ENCODE results near the gene CATSPERD. TPM values are rescaled to one million over a fixed set of nuclear protein-coding genes. Genes with fewer than 3 reads are reported as not detected.
"Not testable (repeated sequence)": the region's sequence is repeated elsewhere in the genome, so short reads cannot be mapped to it uniquely, and the experiment has no call there.

CATSPERD gene
- polyA plus RNA-seq, 3 donors = not detected

GRCh38 chr19:5743630-5744029 is 23.2 kb downstream of the CATSPERD start:
- no peak overlapping the region for H3K27ac ChIP-seq (ENCODE audit: low read depth in 1 of 2, low read length in 2 of 2)
- no peak overlapping the region for H3K4me3 ChIP-seq (replicated peaks in 1 of 3; ENCODE audit: low read depth in 2 of 3, low read length in 3 of 3)
- Mint-ChIP-seq H3K27me3 (ENCODE audit: low read depth in 3 of 3) (peaks cover 2 to 6% (median 4%) of the 10 kb centered on the region in 3 donors), H3K9me3 (peaks cover 0 to 6% (median 0%) of the 10 kb centered on the region in 7 donors), H3K4me3 (no peak overlapping the region), H3K4me1 (no peaks in the 10 kb centered on the region), H3K36me3 (no peaks in the 10 kb centered on the region), H3K27ac (peak overlapping the region in 1 of 7 donors; percentile 52)
- no peak for DNase-seq
- H3K4me2 ChIP-seq (replicated peaks; ENCODE audit: extremely low read depth, low read length, poor library complexity, severe bottlenecking) = no peak overlapping the region
- no peaks in the 10 kb centered on the region for H4K20me1 ChIP-seq (ENCODE audit: insufficient read depth, low read length)
- H3K4me1 ChIP-seq (ENCODE audit: control insufficient read depth in 1 of 2, insufficient read depth in 2 of 2, low read length in 2 of 2) = no peaks in the 10 kb centered on the region
- H3K9me3 ChIP-seq (replicated peaks in 1 of 2; ENCODE audit: control insufficient read depth in 1 of 2, insufficient read depth in 1 of 2, low read length in 2 of 2) = peaks cover 0 to 3% of the 10 kb centered on the region in 2 donors
- intact Hi-C loops (cut with micrococcal nuclease) = no loop called here
- no peak overlapping the region for H2AFZ ChIP-seq (ENCODE audit: insufficient read depth, low read depth, low read length, poor library complexity, severe bottlenecking)
- no peak overlapping the region for H3K9ac ChIP-seq (ENCODE audit: insufficient read depth, low read length, poor library complexity, severe bottlenecking)
- H3K79me2 ChIP-seq (ENCODE audit: insufficient read depth, low read length) = no peaks in the 10 kb centered on the region
- H3K36me3 ChIP-seq (replicated peaks in 1 of 2; ENCODE audit: control insufficient read depth in 1 of 2, insufficient read depth in 2 of 2, low read length in 2 of 2) = no peaks in the 10 kb centered on the region
- TF ChIP-seq, protein P1, sequence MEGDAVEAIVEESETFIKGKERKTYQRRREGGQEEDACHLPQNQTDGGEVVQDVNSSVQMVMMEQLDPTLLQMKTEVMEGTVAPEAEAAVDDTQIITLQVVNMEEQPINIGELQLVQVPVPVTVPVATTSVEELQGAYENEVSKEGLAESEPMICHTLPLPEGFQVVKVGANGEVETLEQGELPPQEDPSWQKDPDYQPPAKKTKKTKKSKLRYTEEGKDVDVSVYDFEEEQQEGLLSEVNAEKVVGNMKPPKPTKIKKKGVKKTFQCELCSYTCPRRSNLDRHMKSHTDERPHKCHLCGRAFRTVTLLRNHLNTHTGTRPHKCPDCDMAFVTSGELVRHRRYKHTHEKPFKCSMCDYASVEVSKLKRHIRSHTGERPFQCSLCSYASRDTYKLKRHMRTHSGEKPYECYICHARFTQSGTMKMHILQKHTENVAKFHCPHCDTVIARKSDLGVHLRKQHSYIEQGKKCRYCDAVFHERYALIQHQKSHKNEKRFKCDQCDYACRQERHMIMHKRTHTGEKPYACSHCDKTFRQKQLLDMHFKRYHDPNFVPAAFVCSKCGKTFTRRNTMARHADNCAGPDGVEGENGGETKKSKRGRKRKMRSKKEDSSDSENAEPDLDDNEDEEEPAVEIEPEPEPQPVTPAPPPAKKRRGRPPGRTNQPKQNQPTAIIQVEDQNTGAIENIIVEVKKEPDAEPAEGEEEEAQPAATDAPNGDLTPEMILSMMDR (IDR thresholded peaks at IDR 0.05) = no peak
- no peaks in the 10 kb centered on the region for H3K27me3 ChIP-seq (ENCODE audit: control insufficient read depth in 2 of 2, insufficient read depth in 2 of 2, low read length in 2 of 2)

GRCh38 chr19:5744999-5745398 is 24.6 kb downstream of the CATSPERD start:
- H3K9ac ChIP-seq (ENCODE audit: insufficient read depth, low read length, poor library complexity, severe bottlenecking); H3K36me3 Mint-ChIP-seq; H3K4me1 Mint-ChIP-seq; intact Hi-C loops (cut with micrococcal nuclease); H3K27me3 Mint-ChIP-seq (ENCODE audit: low read depth in 3 of 3); H3K9me3 Mint-ChIP-seq; H3K79me2 ChIP-seq (ENCODE audit: insufficient read depth, low read length); H3K27ac ChIP-seq (ENCODE audit: low read depth in 1 of 2, low read length in 2 of 2); H2AFZ ChIP-seq (ENCODE audit: insufficient read depth, low read depth, low read length, poor library complexity, severe bottlenecking); H3K4me2 ChIP-seq (replicated peaks; ENCODE audit: extremely low read depth, low read length, poor library complexity, severe bottlenecking); H3K27me3 ChIP-seq (ENCODE audit: control insufficient read depth in 2 of 2, insufficient read depth in 2 of 2, low read length in 2 of 2); H3K4me3 Mint-ChIP-seq; H3K4me3 ChIP-seq (replicated peaks in 1 of 3; ENCODE audit: low read depth in 2 of 3, low read length in 3 of 3); H3K36me3 ChIP-seq (replicated peaks in 1 of 2; ENCODE audit: control insufficient read depth in 1 of 2, insufficient read depth in 2 of 2, low read length in 2 of 2); H4K20me1 ChIP-seq (ENCODE audit: insufficient read depth, low read length); H3K4me1 ChIP-seq (ENCODE audit: control insufficient read depth in 1 of 2, insufficient read depth in 2 of 2, low read length in 2 of 2); DNase-seq; H3K27ac Mint-ChIP-seq; H3K9me3 ChIP-seq (replicated peaks in 1 of 2; ENCODE audit: control insufficient read depth in 1 of 2, insufficient read depth in 1 of 2, low read length in 2 of 2): not testable (repeated sequence)
- 86% methylated on average over 4 of the region's 10 CpGs for WGBS (ENCODE audit: insufficient coverage)

DNA sequence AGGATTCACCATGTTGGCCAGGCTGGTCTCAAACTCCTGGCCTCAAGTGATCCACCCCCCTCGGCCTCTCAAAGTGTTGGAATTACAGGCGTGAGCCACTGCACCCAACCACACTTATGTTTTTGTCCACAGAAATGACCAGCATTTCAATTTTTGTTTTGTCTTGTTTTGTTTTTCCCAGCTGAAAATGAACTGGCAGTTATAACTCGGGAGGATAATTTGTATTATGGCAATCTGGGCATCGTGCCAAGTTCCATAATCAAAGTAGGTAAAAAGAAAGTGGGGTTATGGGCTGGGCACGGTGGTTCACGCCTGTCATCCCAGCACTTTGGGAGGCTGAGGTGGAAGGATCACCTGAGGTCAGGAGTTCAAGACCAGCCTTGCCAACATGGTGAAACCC is 28.5 kb downstream of the CATSPERD start:
- H3K4me3 ChIP-seq (replicated peaks in 1 of 3; ENCODE audit: low read depth in 2 of 3, low read length in 3 of 3); H3K36me3 ChIP-seq (replicated peaks in 1 of 2; ENCODE audit: control insufficient read depth in 1 of 2, insufficient read depth in 2 of 2, low read length in 2 of 2); H3K4me1 ChIP-seq (ENCODE audit: control insufficient read depth in 1 of 2, insufficient read depth in 2 of 2, low read length in 2 of 2); H3K27ac ChIP-seq (ENCODE audit: low read depth in 1 of 2, low read length in 2 of 2); H3K79me2 ChIP-seq (ENCODE audit: insufficient read depth, low read length); H3K36me3 Mint-ChIP-seq; H3K4me1 Mint-ChIP-seq; H3K9me3 Mint-ChIP-seq; intact Hi-C loops (cut with micrococcal nuclease); H3K27me3 ChIP-seq (ENCODE audit: control insufficient read depth in 2 of 2, insufficient read depth in 2 of 2, low read length in 2 of 2); H3K4me2 ChIP-seq (replicated peaks; ENCODE audit: extremely low read depth, low read length, poor library complexity, severe bottlenecking); H3K27me3 Mint-ChIP-seq (ENCODE audit: low read depth in 3 of 3); H3K4me3 Mint-ChIP-seq; DNase-seq; H2AFZ ChIP-seq (ENCODE audit: insufficient read depth, low read depth, low read length, poor library complexity, severe bottlenecking); H4K20me1 ChIP-seq (ENCODE audit: insufficient read depth, low read length); H3K9ac ChIP-seq (ENCODE audit: insufficient read depth, low read length, poor library complexity, severe bottlenecking); H3K9me3 ChIP-seq (replicated peaks in 1 of 2; ENCODE audit: control insufficient read depth in 1 of 2, insufficient read depth in 1 of 2, low read length in 2 of 2); H3K27ac Mint-ChIP-seq: not testable (repeated sequence)
- 47% methylated on average over 4 of the region's 6 CpGs for WGBS (ENCODE audit: insufficient coverage)
